ENCODE data around the gene TSPAN4.

TSPAN4 gene

DNA sequence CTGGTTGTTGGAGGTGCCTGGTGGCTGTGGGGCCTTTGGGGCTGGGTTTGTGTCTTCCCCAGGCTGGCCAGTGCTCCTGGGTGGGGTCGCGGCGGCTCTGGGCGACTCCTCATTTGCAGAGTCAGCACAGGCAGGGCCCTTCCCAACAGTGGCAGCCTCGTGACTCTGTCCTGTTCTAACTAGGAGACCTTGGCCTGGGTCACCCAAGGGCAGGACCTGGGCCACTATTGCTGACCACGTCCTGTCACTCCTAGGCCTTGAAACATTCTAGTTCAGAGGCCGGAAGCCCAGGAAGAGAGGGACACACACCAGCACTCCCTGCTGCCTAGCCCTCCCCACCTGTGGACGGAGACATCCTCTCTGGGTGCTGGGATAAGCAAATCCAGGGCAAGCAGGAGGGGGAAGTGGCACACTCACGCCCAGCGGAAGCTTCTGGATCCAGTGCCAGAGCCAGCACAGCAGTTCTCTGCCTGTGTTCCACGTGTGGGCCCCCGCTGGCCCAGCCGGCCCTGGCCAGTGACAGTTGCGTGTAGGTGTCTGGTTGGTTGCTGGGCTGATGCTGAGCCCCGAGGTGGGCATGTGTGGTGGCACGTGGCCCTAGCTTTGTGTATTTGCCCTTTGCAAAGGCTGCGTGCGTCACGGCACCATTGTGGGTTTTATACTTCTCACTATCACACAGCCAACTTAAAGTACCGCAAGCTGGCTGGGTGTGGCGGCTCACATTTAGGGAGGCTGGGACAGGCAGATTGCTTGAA, 72.3 kb downstream of the TSPAN4 start:
- DNase-seq, result no peak

Measured in COR-L47 (cell line).